ENCODE results near the gene PLA2G4A.

The PLA2G4A gene

GRCh38 chr1:186869526-186870228, 40.9 kb downstream of the PLA2G4A start:
- no peak for DNase-seq (ENCODE audit: insufficient read length, low spot score)
- no peak for FAIRE-seq

DNA sequence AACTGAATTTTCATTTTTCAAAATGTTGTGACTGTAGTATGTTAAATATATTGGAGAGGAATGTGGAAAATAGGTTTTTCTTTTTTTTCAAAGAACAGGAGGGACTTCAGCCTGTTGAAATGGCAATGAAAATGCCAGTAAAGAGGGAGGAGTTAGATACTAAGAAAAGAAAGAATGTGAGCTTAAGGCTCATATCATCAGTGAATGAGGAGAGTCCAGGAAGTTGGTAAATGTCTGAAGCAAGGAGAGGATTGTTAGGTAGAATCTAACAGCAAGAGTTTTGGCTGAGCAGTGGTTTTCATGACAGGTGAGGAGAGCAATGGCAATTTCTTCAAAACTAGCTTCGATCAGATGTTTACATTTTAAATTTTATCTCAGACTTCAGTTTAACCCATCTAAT, 43.0 kb downstream of the PLA2G4A start:
- FAIRE-seq (no peak), DNase-seq (ENCODE audit: insufficient read length, low spot score) (no peak)

DNA sequence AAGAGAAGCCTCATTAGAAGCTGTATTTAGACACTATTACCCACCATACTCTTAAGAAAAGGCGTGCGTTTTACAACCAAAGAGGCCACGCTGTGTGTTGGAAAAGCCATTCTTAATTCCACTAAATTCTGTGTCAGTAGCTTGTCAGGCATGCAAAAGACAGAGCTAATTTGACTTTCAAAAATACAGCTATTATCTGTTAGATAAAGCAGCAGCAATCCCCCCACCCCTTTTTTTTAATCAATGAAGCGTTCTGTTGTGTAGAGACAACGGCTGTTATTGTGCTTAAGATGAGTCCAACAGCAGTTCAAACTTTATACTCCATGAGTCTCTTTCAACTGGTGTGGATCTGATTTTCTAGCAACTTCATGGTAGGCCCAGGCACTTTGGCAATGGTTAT, 43.5 kb downstream of the PLA2G4A start:
- FAIRE-seq (no peak), DNase-seq (ENCODE audit: insufficient read length, low spot score) (no peak)

DNA sequence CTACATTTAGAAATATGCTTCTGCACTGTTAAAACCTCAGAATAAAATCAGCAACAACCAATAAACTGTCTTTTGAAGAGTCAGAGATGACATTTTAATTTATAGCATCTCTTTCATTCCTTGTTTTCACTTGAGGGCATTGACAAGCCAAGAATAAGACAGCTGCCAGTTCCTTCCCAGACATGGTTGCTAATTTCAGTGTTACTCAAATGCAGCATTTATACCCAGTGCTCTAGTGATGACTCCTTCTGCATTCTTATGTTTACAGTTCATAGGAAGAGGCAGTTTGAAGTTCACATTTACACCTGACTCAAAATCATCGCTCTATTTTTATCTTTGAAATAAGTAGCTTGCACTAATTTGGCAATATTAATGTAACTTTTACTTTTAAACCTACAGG, 44.9 kb downstream of the PLA2G4A start:
- FAIRE-seq (no peak), DNase-seq (ENCODE audit: insufficient read length, low spot score) (no peak)

- DNase-seq (ENCODE audit: insufficient read length, low spot score) (no peak), FAIRE-seq (no peak)
Measured at GRCh38 chr1:186875896-186876835, 47.4 kb downstream of the PLA2G4A start.

DNA sequence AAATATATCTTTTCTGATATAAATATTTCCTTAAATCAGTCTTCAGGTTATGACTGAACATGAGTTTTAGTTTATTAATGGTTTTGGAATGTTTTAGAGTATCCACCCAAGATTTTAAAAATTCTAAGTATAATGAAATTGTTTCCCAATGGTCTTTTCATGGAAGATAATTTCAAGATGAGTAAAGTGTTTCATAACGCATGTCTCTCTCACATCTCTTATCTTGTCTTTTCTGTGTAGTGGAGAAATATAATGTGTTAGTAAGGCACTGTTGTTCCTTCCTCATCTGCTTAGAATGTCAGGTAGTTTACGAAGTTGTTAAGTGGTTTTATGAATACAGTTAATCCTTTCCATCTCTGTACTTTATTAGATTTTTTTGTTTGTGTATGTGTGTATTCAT, 49.6 kb downstream of the PLA2G4A start:
- DNase-seq (ENCODE audit: insufficient read length, low spot score) (no peak), FAIRE-seq (no peak)

DNA sequence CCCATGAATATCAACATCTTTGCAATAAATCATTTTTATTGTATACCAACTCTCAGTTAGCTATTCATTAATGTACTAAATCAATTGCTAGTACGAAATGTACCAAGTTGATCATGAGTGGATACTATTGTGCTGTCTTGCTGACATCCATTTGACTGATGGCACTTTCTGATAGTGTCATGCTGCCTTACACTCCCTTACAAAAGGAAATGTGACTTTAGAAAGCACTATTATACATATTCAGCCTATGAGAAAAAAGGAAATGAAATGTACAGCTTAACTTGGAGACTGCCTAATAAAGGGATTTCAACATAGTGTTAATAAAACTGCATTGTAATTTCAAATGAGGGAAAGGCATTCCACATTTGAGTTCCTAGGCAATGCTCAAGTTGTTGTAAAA, 52.2 kb downstream of the PLA2G4A start:
- FAIRE-seq (no peak), DNase-seq (ENCODE audit: insufficient read length, low spot score) (no peak)

DNA sequence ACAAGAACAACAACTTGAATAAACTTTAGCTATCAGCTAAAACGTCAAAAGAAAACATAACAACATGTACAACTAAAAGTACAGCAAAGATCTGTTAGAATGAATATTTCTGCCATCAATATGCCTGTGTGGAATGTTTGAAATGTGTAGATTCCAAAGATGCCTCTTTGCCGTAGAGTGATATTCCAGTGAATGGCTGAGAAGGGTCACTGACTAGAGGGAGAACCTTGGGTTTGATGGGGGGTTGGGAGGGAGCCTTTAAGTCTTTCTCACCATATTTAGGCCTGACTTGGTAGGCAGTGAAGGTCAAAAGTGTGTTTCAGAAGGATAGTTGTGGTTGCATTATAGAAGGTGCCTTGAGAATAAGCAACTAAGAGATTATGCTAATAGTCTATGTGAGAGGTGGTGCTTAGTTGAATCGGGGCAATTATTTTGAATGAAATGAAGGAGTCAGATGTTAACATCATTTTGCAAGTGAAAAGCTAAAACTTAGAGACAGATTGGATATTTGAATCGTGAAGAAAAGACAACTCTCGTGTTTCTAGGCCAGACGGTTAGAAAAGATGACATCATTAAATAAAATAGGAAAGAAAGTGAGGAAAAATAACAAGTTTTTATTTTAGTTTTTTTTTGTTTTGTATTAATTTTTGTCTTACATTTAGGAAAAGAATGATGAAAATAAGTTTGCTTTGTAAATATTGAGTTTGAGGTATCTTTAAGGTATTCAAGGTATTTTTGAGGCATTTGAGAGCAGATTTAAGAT, 53.8 kb downstream of the PLA2G4A start:
- DNase-seq (ENCODE audit: insufficient read length, low spot score) (no peak), FAIRE-seq (no peak)

DNA sequence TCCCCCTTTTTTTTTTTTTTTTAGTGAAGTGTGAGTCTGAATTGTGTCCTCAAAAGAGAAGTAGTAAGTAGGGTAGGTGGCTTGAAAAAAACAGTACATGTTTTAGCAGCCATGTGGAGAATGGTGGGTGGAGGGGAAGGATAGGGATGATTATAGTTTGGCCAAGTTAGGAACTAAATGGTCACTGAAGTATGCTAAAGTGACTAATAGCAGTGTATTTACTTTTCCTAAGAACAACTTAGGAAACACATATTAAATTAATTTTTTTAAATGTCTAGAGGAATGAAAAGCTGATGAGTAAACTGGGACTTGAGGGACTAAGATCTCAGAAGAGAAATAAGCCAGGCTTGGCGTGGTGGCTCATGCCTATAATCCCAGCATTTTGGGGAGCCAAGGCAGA, 55.5 kb downstream of the PLA2G4A start:
- DNase-seq (ENCODE audit: insufficient read length, low spot score), result no peak
- FAIRE-seq, result no peak

DNA sequence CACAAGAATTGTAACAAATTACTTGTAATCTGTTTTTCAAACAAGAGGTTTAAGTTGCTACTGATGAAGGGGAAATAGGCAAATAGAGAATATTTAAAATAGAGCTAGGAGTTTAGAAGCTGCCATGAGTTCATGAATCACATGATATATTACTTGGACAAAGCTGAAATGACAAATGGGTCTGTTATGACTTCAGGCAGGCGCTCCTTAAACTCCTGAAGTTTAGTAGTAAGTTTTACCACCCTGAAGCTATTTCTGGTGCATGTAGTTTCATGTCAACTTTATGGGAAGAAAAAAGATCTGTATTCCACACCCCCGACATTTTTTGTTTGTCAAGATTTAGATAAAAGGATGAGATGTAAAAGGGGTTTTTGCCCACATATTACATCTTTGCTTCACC, 58.5 kb downstream of the PLA2G4A start:
- no peak for FAIRE-seq
- DNase-seq (ENCODE audit: insufficient read length, low spot score), result no peak

GRCh38 chr1:186888367-186888766, 59.6 kb downstream of the PLA2G4A start:
- DNase-seq (ENCODE audit: insufficient read length, low spot score) (no peak), FAIRE-seq (no peak)

GRCh38 chr1:186892936-186893335, 64.2 kb downstream of the PLA2G4A start:
- no peak for FAIRE-seq
- no peak for DNase-seq (ENCODE audit: insufficient read length, low spot score)

- FAIRE-seq (no peak), DNase-seq (ENCODE audit: insufficient read length, low spot score) (no peak)
Measured at GRCh38 chr1:186894415-186894814, 65.7 kb downstream of the PLA2G4A start.

DNA sequence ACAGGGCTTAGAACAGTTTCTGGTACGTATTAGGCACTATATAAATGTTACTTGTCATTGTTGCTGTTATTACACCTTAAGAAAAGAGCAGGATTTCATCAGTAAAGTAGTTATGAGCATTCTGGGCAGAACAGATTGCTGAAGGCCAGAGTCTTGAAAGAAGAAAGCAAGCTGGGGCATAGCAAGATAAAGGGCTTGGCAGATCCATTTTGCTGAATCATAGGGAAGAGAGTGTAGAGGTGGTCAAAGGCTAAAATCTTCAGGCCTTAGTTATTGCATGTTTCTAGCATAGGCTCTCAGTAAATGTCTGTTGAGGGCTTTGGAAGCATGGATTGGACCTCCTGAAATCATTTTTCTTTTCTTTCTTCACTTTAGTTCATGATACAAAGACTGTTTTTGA, 67.5 kb downstream of the PLA2G4A start:
- FAIRE-seq, result no peak
- no peak for DNase-seq (ENCODE audit: insufficient read length, low spot score)

DNA sequence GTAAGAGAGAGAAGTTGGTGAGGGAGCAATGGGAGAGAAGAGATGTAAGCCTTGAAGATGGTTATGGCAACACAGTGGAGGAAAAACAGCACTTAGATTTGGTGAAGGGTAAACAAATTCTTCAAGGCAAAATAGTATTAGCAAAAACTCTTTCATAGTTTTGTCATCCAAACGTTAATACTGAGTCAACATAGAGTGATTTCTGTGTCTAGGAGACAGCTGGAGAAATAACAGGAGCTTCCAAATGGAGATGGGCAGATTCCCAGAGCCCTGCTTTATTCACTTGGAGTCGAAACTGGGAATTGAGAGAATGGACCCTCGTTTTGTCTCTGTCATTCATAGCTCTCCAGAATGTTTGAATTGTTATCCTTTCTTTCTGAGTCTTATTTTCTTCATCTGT, 68.3 kb downstream of the PLA2G4A start:
- DNase-seq (ENCODE audit: insufficient read length, low spot score) (no peak), FAIRE-seq (no peak)

DNA sequence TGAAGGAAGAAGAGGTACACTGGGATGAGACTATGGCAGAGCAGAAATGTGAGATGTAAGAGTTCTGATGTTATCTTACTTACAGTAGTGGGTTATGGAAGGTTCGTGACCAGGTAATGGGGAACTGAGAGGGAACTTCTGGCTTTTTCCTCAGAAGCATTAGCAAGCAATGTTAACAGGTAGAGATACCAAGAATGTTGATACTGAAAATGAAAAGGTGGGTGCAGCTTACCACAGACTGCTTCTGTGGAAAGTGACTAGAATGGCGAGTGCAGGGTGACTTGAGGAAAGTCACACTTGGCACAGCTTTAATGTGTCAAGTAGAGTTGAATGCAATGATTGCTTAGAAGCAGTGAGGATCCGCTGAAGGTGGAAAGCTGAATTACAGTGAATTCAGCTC, 70.8 kb downstream of the PLA2G4A start:
- DNase-seq (ENCODE audit: insufficient read length, low spot score) (no peak), FAIRE-seq (no peak)

DNA sequence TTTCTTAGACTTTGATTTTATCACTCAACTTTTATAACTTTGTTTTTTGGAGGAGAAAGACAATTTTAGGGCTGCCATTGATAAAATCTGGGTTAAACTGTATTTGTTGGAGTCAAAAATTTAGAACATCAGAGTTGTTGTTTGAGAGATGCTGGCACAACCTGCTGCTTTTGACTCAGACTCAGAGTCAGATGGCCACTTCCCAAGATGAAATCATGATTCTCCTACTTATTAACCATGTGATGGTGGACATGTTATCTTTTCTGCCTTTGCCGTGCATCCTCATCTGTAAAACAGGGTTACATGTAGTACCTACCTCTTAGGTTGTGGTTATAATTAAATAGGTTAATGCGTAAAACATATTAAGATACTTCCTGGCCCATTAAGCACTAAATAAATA, 71.2 kb downstream of the PLA2G4A start:
- no peak for FAIRE-seq
- DNase-seq (ENCODE audit: insufficient read length, low spot score), result no peak

- DNase-seq (ENCODE audit: insufficient read length, low spot score) (no peak), FAIRE-seq (no peak)
Measured at GRCh38 chr1:186900539-186901237, 71.9 kb downstream of the PLA2G4A start.

DNA sequence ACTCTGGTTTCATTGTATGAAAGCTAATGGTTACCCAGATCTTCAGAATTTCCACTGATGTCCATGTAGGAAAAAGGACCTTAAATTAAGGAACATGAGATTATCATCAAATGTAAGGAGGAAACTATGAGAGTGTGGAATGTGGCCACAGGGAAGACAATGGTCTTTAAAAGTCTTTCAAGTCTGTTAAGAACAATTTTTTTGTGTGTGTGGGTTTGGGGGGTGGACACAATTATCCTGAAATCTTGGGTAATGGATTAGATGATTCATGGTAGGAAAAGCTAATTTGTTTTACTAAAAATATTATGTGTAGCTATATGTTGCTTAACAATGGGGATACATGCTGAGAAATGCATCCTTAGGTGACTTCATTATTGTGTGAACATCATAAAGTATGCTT, 72.9 kb downstream of the PLA2G4A start:
- FAIRE-seq, result no peak
- DNase-seq (ENCODE audit: insufficient read length, low spot score), result no peak

DNA sequence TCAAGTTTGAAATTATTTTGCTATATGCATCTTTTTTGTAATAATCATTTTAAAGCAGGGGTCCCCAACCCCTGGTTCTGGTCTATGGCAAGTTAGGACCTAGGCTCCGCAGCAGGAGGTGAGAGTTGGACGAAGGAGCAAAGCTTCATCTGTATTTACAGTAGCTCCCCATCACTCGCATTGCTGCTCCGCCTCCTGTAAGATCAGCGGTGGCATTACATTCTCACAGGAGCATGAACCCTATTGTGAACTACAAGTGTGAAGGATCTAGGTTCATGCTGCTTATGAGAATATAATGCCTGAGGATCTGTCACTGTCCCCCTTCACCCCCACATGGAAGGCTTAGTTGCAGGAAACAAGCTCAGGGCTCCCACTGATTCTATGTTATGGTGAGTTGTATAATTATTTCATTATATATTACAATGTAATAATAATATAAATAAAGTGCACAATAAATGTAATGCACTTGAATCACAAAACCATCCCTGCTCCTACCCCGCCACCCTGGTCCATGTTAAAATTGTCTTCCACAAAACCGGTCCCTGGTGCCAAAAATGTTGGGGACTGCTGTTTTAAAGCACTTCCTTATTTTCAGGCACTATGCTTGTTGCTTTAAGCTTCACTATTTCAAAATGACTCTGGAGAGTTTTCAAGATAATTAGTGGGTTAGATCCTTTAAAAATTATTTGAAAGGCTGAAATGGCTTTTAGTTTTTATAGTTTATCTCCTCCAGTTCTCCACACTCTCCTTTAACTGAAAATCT, 74.8 kb downstream of the PLA2G4A start:
- no peak for FAIRE-seq
- no peak for DNase-seq (ENCODE audit: insufficient read length, low spot score)
